ENCODE measurements around the gene CDR2L.

DNA sequence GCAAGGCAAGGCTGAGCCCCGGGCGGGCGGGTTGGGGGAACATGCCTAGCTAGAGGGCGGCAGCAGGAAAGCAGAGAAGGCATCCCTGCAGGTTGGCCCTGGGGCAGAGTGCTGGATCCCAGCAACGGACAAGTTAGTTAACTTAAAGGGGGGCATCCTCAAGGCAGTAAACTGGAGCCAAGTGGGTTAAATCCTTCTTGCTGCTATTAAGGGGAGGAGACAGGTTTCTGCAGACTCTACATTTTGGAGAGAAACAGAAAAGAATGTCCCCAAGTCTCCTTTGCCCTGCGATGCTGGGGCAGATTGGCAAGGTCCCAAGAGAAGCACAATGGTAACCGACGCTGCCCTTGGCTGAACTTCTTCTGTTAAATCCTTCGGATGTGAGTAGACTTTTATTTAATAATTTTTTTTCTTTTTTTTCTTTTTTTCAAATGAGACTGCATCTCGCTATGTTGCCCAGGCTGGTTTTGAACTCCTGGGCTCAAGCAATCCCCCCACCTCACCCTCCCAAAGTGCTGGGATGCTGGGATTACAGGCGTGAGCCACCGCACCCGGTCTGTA, 45.4 kb downstream of the CDR2L start:
- TF ChIP-seq YY1 (IDR thresholded peaks at IDR 0.05; ENCODE audit: low read depth) (no peak), MXI1 (IDR thresholded peaks at IDR 0.05; ENCODE audit: low read depth, low read length) (no peak), POLR2AphosphoS5 (IDR thresholded peaks at IDR 0.05; ENCODE audit: low read depth, low read length) (no peak), SIN3A (IDR thresholded peaks at IDR 0.05; ENCODE audit: borderline replicate concordance, low read depth, low read length) (no peak), RCOR1 (IDR thresholded peaks at IDR 0.05; ENCODE audit: low read length) (no peak), CHD2 (IDR thresholded peaks at IDR 0.05; ENCODE audit: low read length, partially characterized antibody) (no peak), RFX5 (IDR thresholded peaks at IDR 0.05; ENCODE audit: low read length) (no peak), FOXM1 (IDR thresholded peaks at IDR 0.05; ENCODE audit: low read depth) (no peak), NRF1 (IDR thresholded peaks at IDR 0.05; ENCODE audit: low read depth, low read length) (no peak), MEF2A (IDR thresholded peaks at IDR 0.05; ENCODE audit: borderline replicate concordance, low read depth) (no peak), FOXJ3 (CRISPR knock-in tag; IDR thresholded peaks at IDR 0.05) (no peak)
- TF ChIP-seq, protein P1, sequence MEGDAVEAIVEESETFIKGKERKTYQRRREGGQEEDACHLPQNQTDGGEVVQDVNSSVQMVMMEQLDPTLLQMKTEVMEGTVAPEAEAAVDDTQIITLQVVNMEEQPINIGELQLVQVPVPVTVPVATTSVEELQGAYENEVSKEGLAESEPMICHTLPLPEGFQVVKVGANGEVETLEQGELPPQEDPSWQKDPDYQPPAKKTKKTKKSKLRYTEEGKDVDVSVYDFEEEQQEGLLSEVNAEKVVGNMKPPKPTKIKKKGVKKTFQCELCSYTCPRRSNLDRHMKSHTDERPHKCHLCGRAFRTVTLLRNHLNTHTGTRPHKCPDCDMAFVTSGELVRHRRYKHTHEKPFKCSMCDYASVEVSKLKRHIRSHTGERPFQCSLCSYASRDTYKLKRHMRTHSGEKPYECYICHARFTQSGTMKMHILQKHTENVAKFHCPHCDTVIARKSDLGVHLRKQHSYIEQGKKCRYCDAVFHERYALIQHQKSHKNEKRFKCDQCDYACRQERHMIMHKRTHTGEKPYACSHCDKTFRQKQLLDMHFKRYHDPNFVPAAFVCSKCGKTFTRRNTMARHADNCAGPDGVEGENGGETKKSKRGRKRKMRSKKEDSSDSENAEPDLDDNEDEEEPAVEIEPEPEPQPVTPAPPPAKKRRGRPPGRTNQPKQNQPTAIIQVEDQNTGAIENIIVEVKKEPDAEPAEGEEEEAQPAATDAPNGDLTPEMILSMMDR (IDR thresholded peaks at IDR 0.05), result no peak
- TF ChIP-seq, protein P2, sequence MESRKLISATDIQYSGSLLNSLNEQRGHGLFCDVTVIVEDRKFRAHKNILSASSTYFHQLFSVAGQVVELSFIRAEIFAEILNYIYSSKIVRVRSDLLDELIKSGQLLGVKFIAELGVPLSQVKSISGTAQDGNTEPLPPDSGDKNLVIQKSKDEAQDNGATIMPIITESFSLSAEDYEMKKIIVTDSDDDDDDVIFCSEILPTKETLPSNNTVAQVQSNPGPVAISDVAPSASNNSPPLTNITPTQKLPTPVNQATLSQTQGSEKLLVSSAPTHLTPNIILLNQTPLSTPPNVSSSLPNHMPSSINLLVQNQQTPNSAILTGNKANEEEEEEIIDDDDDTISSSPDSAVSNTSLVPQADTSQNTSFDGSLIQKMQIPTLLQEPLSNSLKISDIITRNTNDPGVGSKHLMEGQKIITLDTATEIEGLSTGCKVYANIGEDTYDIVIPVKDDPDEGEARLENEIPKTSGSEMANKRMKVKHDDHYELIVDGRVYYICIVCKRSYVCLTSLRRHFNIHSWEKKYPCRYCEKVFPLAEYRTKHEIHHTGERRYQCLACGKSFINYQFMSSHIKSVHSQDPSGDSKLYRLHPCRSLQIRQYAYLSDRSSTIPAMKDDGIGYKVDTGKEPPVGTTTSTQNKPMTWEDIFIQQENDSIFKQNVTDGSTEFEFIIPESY (IDR thresholded peaks at IDR 0.05; ENCODE audit: borderline replicate concordance, low read depth), result no peak
